ENCODE measurements around the gene BCO1.
A peak's percentile ranks its signal among the peaks of the same experiment; 100 is the strongest.

Gene BCO1

GRCh38 chr16:81321039-81321438, 82.5 kb downstream of the BCO1 start:
- no peak for DNase-seq

- no peak for DNase-seq
Measured at GRCh38 chr16:81321536-81321935, 83.0 kb downstream of the BCO1 start.

- peak; percentile 19 for DNase-seq
Measured at GRCh38 chr16:81324808-81325207, 86.3 kb downstream of the BCO1 start.

GRCh38 chr16:81327011-81327410, 88.5 kb downstream of the BCO1 start:
- no peak for DNase-seq

- DNase-seq: no peak
Measured at GRCh38 chr16:81327447-81328196, 89.1 kb downstream of the BCO1 start.

GRCh38 chr16:81329947-81330346, 91.5 kb downstream of the BCO1 start:
- no peak for DNase-seq

GRCh38 chr16:81333356-81333755, 94.9 kb downstream of the BCO1 start:
- DNase-seq: no peak

GRCh38 chr16:81335669-81336068, 97.2 kb downstream of the BCO1 start:
- DNase-seq: no peak

GRCh38 chr16:81337097-81337496, 98.6 kb downstream of the BCO1 start:
- DNase-seq: no peak

Data from fibroblast of skin of scalp (primary cell).